Mammary epithelial cell (primary cell): ENCODE measurements around the gene AKAP8.

Source experiments
- CTCF ChIP-seq, 2 donors: IDR thresholded peaks in 1 of 2; conservative IDR thresholded peaks in 1 of 2; 2 replicates each; pipeline ENCODE4 v1.5.1; 2011 to 2012; ENCODE audit warnings: inconsistent platforms in 2 of 2, low read length in 2 of 2, mild to moderate bottlenecking in 2 of 2, control low read depth in 1 of 2, low read depth in 1 of 2; ENCODE audit not compliant: insufficient read depth in 1 of 2; ENCODE audit errors: extremely low read depth in 1 of 2
- EZH2 ChIP-seq: IDR thresholded peaks from 2 replicates; pipeline ENCODE4 v1.6.1; 2012; ENCODE audit warnings: low read length, inconsistent platforms, borderline replicate concordance

DNA sequence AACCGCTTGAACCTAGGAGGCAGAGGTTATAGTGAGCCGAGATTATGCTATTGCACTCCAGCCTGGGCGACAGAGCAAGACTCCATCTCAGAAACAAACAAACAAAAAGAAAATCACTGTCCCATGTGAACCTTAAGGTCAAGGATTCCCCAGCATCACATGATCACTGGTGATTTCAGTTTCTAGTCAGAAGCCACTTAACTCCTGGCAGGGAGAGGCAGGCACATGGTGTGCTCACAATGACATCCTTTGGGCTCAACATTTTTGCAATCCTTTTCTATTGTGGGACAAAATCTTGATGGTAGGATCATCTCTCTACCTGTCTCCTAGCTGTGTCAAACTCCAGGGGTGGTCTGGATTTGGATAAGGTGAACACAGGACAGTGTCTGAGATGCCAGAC, 12.1 kb downstream of the AKAP8 start:
- TF ChIP-seq CTCF (conservative IDR thresholded peaks at IDR 0.05 in 1 of 2, IDR thresholded peaks at IDR 0.05 in 1 of 2; ENCODE audit: extremely low read depth in 1 of 2, insufficient read depth in 1 of 2, low read depth in 1 of 2, low read length in 2 of 2), result no peak
- no peak for TF ChIP-seq EZH2
